ENCODE data around the gene MAST4. TPM values are rescaled to one million over a fixed set of nuclear protein-coding genes. Genes with fewer than 3 reads are reported as not detected.

Gene MAST4
- total and polyA plus RNA-seq, 2 of the 13 experiments (the other 11 are each of a cell fraction or from before 2014, with no cell fraction given): 3.4 to 3.7 TPM

GRCh38 chr5:67003935-67004729 lies 407.9 kb downstream of the MAST4 start (continued):
- TF ChIP-seq TFDP1 (CRISPR knock-in tag; IDR thresholded peaks at IDR 0.05; ENCODE audit: borderline replicate concordance) (no peak), TCF7 (IDR thresholded peaks at IDR 0.05; ENCODE audit: low read depth) (peak; percentile 59; the same call in 1 of the 2 replicates), GZF1 (CRISPR knock-in tag; IDR thresholded peaks at IDR 0.05) (no peak), ZNF563 (CRISPR knock-in tag; IDR thresholded peaks at IDR 0.05) (no peak), MIER2 (CRISPR knock-in tag; IDR thresholded peaks at IDR 0.05) (no peak), GPBP1L1 (CRISPR knock-in tag; IDR thresholded peaks at IDR 0.05) (no peak), FOXJ3 (CRISPR knock-in tag; IDR thresholded peaks at IDR 0.05; ENCODE audit: borderline replicate concordance) (no peak; the same call in 1 of the 2 replicates), ZNF24 (IDR thresholded peaks at IDR 0.05) (no peak), PLRG1 (conservative IDR thresholded peaks at IDR 0.05) (no peak), ZNF138 (CRISPR knock-in tag; IDR thresholded peaks at IDR 0.05; ENCODE audit: low read depth) (no peak), POGZ (CRISPR knock-in tag; IDR thresholded peaks at IDR 0.05) (no peak; the same call in 1 of the 2 replicates), TEAD2 (CRISPR knock-in tag; IDR thresholded peaks at IDR 0.05) (no peak), PAX8 (CRISPR knock-in tag; IDR thresholded peaks at IDR 0.05; ENCODE audit: borderline replicate concordance) (no peak), SRY (CRISPR knock-in tag; IDR thresholded peaks at IDR 0.05) (no peak), RBFOX2 (IDR thresholded peaks at IDR 0.05; ENCODE audit: low read depth, low read length) (peak; percentile 55), ZBTB14 (CRISPR knock-in tag; IDR thresholded peaks at IDR 0.05) (no peak; the same call in 1 of the 2 replicates), ZNF720 (CRISPR knock-in tag; IDR thresholded peaks at IDR 0.05) (no peak), ZNF547 (CRISPR knock-in tag; IDR thresholded peaks at IDR 0.05) (no peak), ARNT (IDR thresholded peaks at IDR 0.05) (no peak), PHB2 (IDR thresholded peaks at IDR 0.05; ENCODE audit: partially characterized antibody) (no peak), ZNF607 (CRISPR knock-in tag; IDR thresholded peaks at IDR 0.05; ENCODE audit: borderline replicate concordance) (no peak), ARNT2 (CRISPR knock-in tag; IDR thresholded peaks at IDR 0.05; ENCODE audit: low read depth) (peak; percentile 42; the same call in 1 of the 2 replicates), ETV6 (CRISPR knock-in tag; conservative IDR thresholded peaks at IDR 0.05) (no peak; the same call in 1 of the 2 replicates), PAXIP1 (CRISPR knock-in tag; conservative IDR thresholded peaks at IDR 0.05) (no peak; the same call in 1 of the 2 replicates), EEA1 (CRISPR knock-in tag; IDR thresholded peaks at IDR 0.05; ENCODE audit: borderline replicate concordance) (0 out of 2 replicates have a peak, but pooled peaks have one; percentile 46)

Measured in HepG2 (cell line).